Measurements from ENCODE around the gene EML2.

EML2 gene

GRCh38 chr19:45645631-45646344, 6.6 kb upstream of the EML2 start (continued):
- no peak for TF ChIP-seq ZBTB7A (tag by site-specific recombination; IDR thresholded peaks at IDR 0.05; ENCODE audit: low read depth)
- TF ChIP-seq INSM2 (tag by site-specific recombination; IDR thresholded peaks at IDR 0.05), result no peak
- TF ChIP-seq ZNF654 (tag by site-specific recombination; IDR thresholded peaks at IDR 0.05; ENCODE audit: low read depth), result no peak
- no peak for TF ChIP-seq HIC1 (tag by site-specific recombination; IDR thresholded peaks at IDR 0.05)
- no peak for TF ChIP-seq ZFP69B (tag by site-specific recombination; IDR thresholded peaks at IDR 0.05)
- no peak for TF ChIP-seq ZNF248 (tag by site-specific recombination; IDR thresholded peaks at IDR 0.05)
- TF ChIP-seq ZNF174 (tag by site-specific recombination; IDR thresholded peaks at IDR 0.05), result no peak
- TF ChIP-seq ZNF112 (tag by site-specific recombination; IDR thresholded peaks at IDR 0.05), result no peak
- no peak for TF ChIP-seq ZNF548 (tag by site-specific recombination; IDR thresholded peaks at IDR 0.05)
- TF ChIP-seq, protein P1, sequence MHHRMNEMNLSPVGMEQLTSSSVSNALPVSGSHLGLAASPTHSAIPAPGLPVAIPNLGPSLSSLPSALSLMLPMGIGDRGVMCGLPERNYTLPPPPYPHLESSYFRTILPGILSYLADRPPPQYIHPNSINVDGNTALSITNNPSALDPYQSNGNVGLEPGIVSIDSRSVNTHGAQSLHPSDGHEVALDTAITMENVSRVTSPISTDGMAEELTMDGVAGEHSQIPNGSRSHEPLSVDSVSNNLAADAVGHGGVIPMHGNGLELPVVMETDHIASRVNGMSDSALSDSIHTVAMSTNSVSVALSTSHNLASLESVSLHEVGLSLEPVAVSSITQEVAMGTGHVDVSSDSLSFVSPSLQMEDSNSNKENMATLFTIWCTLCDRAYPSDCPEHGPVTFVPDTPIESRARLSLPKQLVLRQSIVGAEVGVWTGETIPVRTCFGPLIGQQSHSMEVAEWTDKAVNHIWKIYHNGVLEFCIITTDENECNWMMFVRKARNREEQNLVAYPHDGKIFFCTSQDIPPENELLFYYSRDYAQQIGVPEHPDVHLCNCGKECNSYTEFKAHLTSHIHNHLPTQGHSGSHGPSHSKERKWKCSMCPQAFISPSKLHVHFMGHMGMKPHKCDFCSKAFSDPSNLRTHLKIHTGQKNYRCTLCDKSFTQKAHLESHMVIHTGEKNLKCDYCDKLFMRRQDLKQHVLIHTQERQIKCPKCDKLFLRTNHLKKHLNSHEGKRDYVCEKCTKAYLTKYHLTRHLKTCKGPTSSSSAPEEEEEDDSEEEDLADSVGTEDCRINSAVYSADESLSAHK (tag by site-specific recombination; IDR thresholded peaks at IDR 0.05), result no peak
- TF ChIP-seq SCRT1 (tag by site-specific recombination; IDR thresholded peaks at IDR 0.05; ENCODE audit: borderline replicate concordance), result no peak
- no peak for TF ChIP-seq CTCF (tag by site-specific recombination; IDR thresholded peaks at IDR 0.05)
- TF ChIP-seq, protein P2, sequence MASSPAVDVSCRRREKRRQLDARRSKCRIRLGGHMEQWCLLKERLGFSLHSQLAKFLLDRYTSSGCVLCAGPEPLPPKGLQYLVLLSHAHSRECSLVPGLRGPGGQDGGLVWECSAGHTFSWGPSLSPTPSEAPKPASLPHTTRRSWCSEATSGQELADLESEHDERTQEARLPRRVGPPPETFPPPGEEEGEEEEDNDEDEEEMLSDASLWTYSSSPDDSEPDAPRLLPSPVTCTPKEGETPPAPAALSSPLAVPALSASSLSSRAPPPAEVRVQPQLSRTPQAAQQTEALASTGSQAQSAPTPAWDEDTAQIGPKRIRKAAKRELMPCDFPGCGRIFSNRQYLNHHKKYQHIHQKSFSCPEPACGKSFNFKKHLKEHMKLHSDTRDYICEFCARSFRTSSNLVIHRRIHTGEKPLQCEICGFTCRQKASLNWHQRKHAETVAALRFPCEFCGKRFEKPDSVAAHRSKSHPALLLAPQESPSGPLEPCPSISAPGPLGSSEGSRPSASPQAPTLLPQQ (tag by site-specific recombination; IDR thresholded peaks at IDR 0.05), result peak; percentile 58; the same call in 1 of the 2 replicates
- no peak for TF ChIP-seq PRDM2 (tag by site-specific recombination; IDR thresholded peaks at IDR 0.05; ENCODE audit: borderline replicate concordance)
- TF ChIP-seq ZBTB48 (tag by site-specific recombination; IDR thresholded peaks at IDR 0.05), result peak; percentile 97
- TF ChIP-seq TCF7L2 (IDR thresholded peaks at IDR 0.05; ENCODE audit: borderline replicate concordance, low read depth, low read length), result no peak
- TF ChIP-seq ZNF513 (tag by site-specific recombination; IDR thresholded peaks at IDR 0.05), result no peak
- TF ChIP-seq ZNF837 (tag by site-specific recombination; IDR thresholded peaks at IDR 0.05), result no peak
- TF ChIP-seq ZNF792 (tag by site-specific recombination; IDR thresholded peaks at IDR 0.05), result no peak
- no peak for TF ChIP-seq ZNF341 (tag by site-specific recombination; IDR thresholded peaks at IDR 0.05; ENCODE audit: low read depth)
- TF ChIP-seq GFI1B (tag by site-specific recombination; IDR thresholded peaks at IDR 0.05), result no peak
- TF ChIP-seq PRDM1 (tag by site-specific recombination; IDR thresholded peaks at IDR 0.05), result 0 out of 2 replicates have a peak, but pooled peaks have one; percentile 6
